VCaP (cell line): ENCODE data around the gene ADGRL3.

ENCODE experiments used
- H3K27ac ChIP-seq: fragments of 450-650 bp; 2 replicates; pipeline ENCODE4 v1.5.1; 2017
- TF ChIP-seq, protein P1 (sequence below): fragments of 450-650 bp; conservative IDR thresholded peaks from 2 replicates; pipeline ENCODE4 v1.5.1; 2017; ENCODE audit warnings: mild to moderate bottlenecking, moderate library complexity

Gene ADGRL3

DNA sequence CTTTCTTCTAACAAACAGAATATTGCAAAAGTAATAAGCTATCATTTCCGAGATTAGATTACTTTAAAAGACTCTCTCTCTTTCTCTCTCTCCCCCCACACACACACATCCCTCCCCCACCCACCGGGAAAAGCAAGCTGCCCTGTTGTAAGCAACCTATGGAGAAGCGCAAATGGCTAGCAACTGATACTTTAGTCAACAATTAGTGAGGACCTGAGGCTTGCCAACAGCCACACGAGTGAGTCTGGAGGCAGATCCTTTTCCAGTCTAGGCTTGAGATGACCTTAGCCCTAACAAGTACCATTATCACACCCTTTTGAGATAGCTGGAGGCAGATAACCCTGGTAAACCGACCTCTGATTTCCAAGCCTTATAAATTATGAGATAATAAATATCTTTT is 19.7 kb upstream of the ADGRL3 start:
- H3K27ac ChIP-seq, result no peak overlapping the region
- TF ChIP-seq, protein P1, sequence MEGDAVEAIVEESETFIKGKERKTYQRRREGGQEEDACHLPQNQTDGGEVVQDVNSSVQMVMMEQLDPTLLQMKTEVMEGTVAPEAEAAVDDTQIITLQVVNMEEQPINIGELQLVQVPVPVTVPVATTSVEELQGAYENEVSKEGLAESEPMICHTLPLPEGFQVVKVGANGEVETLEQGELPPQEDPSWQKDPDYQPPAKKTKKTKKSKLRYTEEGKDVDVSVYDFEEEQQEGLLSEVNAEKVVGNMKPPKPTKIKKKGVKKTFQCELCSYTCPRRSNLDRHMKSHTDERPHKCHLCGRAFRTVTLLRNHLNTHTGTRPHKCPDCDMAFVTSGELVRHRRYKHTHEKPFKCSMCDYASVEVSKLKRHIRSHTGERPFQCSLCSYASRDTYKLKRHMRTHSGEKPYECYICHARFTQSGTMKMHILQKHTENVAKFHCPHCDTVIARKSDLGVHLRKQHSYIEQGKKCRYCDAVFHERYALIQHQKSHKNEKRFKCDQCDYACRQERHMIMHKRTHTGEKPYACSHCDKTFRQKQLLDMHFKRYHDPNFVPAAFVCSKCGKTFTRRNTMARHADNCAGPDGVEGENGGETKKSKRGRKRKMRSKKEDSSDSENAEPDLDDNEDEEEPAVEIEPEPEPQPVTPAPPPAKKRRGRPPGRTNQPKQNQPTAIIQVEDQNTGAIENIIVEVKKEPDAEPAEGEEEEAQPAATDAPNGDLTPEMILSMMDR, result no peak

DNA sequence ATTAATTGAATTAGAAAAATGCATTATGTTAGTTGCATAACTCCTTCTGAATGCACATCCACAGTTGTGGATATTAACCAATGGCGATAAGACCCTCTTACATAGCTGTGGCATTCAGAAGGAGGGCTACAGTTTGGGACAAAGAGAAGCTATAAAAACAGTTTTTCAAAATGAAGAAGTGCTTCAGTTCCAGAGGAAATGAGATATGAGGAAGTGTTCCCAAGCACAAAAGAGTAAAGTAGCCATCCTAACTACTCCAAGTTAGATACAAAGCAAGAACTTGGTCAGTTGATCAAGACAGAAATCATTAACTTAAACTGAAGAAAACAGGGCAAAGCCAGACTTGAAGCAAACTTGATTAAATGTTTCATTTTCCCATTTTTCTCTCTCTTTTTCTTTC is 17.2 kb upstream of the ADGRL3 start:
- TF ChIP-seq, protein P1, result no peak
- no peak overlapping the region for H3K27ac ChIP-seq

DNA sequence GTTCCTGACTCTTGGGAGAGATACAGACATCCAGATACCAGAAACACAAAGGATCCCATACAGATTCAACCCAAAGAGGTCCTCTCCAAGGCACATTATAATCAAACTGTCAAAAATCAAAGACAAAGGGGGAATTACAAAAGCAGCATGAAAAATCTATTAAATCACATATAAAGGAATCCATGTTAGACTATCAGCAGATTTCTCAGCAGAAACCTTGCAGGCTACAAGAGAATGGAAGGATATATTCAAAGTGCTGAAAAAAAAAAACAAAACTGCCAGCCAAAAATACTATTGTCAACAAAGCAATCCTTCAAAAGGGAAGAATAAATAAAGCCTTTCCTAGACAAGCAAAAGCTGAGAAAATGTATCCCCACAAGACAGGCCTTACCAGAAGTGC is 14.8 kb upstream of the ADGRL3 start:
- TF ChIP-seq, protein P1, result no peak
- no peak overlapping the region for H3K27ac ChIP-seq

DNA sequence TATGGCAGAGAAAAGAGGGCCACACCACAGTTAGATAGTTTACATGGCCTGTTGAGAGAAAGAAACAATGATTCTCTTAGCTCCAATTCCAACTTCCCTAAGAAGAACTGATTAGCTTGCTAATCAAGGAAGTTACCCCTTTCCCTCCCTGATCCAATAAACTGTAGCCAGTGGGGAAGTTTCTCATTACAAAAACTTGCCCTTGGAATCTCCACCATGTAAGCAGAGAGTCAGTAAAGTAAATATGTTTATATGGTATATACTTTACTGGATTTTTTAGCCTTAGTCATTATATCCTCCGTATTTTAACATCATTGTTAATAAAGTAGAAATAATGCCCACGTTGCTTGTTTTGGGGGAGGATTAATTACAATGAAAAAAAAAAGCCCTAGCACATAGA is 7.7 kb upstream of the ADGRL3 start:
- TF ChIP-seq, protein P1, result no peak
- no peak overlapping the region for H3K27ac ChIP-seq

DNA sequence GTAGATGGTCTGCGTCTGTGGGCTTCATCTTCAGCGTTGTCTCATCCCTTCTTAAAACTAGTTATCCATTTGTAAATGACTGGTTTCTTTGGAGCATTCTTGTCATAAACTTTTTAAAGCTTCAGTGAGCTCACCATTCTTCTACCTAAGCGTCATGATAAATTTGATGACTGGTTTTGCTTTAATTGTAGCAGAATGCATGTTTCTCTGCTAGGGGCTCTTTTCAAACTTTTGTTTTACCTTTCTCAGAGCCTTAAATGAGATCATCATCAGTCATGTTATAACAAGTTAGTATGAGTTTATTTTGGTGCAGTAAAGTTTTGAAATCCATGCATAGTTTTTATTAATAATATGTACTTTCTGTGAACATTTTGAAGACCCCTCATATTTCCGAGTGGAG is 6.3 kb upstream of the ADGRL3 start:
- H3K27ac ChIP-seq, result no peak overlapping the region
- TF ChIP-seq, protein P1, result no peak

DNA sequence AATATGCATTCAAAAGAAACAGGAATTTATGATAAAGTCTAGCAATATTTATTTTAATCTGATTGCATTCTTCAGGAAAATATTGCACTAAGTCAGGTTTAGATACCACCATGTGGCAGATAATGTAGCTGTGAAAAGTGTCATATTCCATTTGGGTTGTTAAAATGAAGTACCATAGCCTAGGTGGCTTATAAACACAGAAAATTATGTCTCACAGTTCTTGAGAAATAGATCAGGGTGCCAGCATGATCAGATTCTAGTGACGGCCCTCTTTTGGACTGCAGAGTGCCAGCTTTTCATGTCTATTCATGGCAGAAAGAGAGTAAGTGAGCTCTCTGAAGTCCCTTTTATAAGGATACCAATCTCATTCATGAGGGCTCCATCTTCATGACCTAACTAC is 5.6 kb upstream of the ADGRL3 start:
- no peak overlapping the region for H3K27ac ChIP-seq
- TF ChIP-seq, protein P1, result no peak

DNA sequence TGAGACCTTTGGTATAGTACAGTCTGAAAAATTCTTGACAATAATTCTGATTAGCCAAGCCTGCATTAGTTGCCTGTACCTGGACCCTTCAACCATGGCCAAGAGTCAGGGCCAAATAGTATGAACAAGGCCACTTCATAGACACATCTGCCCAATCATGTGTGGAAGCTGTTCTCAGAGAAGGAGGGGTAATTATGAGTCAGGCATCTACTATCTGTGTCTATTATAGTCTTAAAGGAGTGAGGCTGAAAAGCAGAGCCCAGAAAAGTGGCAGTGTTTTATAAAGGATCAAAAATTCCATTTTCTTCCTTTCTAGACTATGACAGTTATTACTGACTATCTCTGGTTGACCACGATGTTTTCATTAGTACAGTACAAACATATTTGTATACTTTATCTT is 5.0 kb upstream of the ADGRL3 start:
- TF ChIP-seq, protein P1, result no peak
- no peak overlapping the region for H3K27ac ChIP-seq

DNA sequence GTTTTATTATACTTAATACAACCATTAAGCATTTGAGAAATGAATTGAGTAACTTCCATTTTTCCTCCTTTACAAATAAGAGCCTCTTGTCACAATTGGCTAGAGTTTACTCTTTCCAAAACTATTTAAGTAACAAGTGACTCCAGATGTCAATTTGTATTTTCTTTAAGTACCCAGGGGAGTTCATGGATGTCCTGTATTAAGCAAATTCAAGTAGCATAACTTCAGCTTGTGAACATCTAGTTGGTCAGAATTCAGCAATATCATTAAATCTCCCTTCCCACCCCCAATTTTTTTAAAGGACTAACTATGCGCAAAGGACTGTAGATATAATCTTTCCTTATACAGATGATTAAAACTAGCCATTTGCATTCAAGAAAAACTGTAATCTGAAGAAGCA is 1.4 kb upstream of the ADGRL3 start:
- TF ChIP-seq, protein P1, result no peak
- H3K27ac ChIP-seq, result no peak overlapping the region
